HG03442 (cell line): ENCODE results near the gene LMTK3.

Experiments
- ATAC-seq: cut with Tn5 transposase; IDR thresholded peaks from one replicate; pipeline ENCODE4 v1.9.1; 2021; ENCODE audit warnings: mild to moderate bottlenecking, moderate library complexity; ENCODE audit not compliant: unreplicated experiment

Gene LMTK3

DNA sequence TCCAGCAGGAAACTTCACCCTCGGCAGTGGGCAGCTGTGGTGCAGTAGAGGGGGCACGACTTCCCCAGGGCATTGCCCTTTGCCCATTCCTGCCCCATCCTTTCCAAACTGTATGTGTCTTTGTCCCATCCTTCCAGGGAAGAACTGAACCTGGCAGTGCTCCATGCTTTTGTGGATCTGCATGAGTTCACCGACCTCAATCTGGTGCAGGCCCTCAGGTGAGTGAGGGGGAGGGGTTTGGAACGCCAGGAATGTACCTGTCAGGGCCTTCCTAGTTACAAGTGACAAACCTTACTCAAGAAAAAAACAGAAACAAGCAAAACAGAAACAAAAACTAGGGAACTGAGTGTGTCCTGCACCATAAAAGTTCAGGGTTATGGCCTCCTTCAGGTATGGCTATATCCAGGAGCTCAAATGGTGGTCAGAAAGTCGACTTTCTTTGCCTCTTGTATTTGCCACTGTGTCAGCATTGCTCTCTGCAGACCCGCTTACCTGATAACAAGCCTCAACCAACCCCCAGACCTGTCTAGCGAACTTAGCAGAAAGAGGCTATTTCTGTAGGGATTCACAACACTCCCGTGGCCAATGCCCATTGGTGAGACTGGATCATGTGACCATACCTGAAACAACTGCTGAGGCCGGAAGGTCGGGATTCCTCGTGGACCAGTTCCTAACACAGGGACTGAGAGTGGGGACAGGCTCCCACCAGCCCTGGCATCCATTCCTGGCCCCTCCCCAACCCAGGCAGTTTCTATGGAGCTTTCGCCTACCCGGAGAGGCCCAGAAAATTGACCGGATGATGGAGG is 38.3 kb downstream of the LMTK3 start:
- no peak for ATAC-seq

DNA sequence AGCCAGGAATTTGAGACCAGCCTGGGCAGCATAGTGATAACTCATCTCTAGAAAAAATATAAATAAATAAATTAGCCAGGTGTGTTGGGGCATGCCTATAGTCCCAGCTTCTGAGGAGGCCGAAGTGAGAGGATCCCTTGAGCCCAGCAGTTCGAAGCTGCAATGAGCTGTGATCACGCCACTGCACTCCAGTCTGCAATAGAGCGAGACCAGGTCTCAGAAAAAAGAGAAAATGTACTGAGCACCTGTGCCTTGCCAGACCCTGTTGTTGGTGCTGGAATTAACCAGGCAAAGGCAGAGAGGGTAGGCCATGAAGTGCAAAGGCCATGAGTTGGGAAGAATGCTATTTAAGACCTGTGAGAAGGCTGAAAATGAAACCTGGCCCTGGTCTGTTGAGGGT is 39.8 kb downstream of the LMTK3 start:
- ATAC-seq: no peak

DNA sequence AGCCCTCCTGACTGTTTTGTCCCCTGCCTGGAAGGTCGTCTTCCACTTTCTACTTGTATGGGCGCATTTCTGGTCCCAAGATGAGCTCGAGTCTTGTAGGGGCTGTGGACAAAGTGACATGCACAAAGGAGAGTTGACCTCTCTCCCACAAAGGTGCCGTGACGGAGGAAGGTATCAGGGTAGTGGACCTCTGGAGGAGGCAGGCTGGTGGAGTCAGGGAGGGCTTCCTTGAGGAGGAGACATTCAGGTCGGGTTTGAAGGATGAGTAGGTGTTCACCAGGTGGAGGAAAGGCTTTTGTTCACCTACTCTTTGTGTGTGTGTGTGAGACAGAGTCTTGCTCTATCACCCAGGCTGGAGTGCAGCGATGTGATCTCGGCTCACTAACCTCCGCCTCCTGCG is 40.8 kb downstream of the LMTK3 start:
- no peak for ATAC-seq

DNA sequence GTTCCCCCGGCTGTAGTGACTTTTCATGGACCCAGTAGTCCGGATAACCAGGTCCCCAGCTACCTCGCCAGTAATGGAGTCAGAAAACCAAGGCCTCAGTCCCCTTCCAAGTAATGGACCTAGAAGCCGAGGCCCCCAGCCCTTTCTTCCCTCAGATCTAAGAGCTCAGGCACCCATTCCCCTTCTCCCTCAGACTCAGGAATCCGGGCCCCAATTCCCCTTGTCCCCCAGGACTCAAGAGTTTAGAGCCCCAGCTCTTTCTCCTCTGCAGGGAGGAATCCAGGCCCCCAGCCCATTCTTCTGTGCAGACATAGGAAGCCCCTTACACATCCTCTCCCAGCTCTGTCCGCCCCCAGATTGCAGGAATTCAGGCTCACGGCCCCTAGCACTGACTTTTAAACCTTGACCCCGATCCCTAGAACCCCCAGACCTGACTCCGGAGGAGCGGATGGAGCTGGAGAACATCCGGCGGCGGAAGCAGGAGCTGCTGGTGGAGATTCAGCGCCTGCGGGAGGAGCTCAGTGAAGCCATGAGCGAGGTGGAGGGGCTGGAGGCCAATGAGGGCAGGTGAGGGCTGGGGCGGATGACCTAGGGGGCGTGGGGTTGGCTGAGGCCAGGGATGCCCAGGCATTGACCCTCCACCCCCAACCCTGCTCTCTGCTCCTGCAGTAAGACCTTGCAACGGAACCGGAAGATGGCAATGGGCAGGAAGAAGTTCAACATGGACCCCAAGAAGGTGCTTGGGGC is 41.5 kb downstream of the LMTK3 start:
- no peak for ATAC-seq

DNA sequence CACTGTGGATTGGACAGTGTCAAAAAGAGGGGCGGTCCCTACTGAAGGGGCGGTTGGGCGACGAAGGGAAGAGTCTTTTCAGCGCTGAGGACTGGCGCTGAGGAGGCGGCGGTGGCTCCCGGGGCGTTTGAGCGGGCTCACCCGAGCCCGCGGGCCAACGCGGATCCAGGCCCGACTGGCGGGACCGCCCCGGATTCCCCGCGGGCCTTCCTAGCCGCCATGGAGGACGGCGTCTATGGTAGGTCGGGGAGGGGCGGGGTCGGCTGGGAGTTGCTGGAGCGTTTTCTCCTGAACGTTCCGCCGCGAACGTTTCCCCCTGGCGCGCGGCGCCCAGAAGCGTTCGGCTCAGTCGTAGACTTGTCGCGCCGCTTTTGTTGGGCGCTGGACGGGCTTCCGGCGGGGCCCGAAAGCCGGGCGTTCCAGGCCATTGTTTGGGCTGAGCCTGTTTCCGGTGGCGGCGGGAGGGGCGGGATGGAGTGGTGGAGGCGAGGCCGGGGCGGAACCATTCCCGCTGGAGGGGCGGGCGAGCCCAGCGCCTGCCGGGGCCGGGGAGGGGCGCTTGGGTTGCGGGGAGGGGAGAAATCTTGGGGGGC is 42.2 kb downstream of the LMTK3 start, which contains the start of gene CYTH2:
CYTH2 (plus strand) TSS at position 81 of the 593 bp plus-strand sequence; CDS start at position 220, 139 bp downstream.
- ATAC-seq: peak; percentile 9

DNA sequence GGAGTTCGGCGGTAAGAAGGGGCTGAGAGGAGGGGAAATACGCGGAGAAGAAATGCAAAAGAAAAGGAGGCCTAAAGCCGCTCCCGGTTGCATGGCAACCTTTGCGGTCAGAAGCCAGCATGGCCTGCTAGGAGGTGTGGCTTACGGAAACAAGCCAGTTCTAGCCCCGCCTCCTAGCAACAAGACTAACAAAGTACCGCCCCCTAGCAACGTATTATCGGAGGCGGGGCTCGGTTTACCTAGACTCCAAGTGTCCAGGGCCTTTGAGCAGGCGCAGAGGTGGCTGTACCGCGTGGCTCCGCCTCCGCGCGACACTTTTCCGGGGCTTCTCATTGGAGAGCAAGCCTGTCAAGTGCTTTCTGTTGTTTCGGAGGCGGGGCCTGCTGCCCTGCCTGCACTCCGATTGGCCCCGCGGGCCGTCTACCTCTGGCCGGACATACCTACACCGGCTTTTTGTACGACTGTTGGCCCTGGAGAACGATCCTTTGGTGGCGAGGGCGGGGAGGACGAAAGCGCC is 42.8 kb downstream of the LMTK3 start:
- ATAC-seq: peak; percentile 93

DNA sequence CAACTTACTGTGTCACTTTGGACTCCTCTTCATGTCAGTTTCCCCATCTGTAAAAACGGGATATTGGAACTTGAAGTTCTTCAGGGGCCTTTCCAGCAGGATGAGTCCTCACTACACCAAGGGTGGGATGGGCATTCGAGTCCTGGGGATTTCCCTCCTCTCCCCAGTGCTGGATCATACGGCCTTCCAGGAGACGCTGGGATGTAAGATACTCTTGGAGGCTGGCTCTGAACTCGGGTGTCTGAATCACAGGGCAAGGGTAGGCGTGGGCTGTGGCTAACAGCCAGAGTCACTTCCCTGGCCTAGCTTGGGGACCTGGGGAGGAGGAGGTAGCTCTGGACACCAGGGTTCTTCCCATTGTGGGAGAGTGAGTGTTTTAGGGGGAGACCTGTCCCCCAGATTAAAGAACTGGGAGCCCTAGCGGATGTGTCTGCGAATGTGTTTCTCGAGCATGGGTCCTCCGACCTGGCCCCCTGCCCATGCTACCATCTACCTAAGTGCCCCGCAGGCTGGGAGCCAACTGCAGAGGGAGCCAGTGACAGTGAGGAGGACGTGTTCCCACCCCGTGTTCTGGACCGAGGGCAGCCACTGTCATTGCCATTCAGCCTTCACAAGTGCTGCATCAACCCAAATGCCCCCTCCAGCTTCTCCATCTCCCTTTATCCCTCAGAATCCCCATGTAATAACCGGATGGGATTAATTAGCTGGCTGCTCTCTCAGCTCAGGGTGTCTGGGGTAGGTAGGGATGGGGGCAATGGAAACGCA is 44.9 kb downstream of the LMTK3 start:
- no peak for ATAC-seq

DNA sequence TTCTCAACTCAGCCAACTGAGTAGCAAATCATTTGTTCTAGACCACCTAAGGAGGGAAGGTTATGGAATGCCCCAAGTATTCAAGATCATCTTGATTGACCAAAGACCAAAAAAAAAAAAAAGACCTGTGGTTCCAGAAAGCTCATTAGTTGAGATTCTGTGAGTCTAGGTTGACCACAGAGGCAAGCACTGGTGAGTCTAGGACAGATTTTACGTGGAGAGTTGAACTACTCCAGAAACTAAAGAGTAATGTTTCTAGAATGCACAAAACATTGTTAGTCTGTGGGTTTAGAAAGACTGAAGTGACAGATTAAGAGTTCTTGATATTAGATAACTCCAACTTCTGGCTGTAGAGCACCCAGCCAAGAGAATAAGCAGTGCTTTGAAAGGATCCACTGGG is 46.4 kb downstream of the LMTK3 start:
- ATAC-seq: no peak

DNA sequence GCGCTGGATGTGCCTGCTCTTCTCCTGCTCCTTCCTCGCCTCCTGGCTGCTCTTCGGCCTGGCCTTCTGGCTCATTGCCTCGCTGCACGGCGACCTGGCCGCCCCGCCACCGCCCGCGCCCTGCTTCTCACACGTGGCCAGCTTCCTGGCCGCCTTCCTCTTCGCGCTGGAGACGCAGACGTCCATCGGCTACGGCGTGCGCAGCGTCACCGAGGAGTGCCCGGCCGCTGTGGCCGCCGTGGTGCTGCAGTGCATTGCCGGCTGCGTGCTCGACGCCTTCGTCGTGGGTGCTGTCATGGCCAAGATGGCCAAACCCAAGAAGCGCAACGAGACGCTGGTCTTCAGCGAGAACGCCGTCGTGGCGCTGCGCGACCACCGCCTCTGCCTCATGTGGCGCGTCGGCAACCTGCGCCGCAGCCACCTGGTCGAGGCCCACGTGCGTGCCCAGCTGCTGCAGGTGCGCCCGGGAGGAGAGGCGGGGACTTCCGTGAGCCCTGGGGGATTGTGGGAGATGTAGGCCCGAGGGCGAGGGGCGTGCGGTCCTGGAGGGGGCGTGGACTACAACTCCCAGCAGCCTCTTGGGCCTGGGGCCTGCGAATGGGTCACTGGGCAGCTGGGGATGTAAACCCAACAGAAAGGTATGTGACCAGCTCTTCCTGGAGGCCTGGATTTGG is 49.5 kb downstream of the LMTK3 start:
- ATAC-seq: no peak

DNA sequence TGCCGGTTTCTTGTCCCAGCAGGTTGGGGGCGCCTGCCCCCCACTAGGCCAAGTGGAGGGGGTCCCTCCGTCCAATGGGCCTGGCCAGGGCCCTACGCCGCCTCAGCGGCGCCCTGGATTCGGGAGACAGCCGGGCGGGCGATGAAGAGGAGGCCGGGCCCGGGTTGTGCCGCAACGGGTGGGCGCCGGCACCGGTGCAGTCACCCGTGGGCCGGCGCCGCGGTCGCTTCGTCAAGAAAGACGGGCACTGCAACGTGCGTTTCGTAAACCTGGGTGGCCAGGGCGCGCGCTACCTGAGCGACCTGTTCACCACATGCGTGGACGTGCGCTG is 50.0 kb downstream of the LMTK3 start:
- no peak for ATAC-seq

DNA sequence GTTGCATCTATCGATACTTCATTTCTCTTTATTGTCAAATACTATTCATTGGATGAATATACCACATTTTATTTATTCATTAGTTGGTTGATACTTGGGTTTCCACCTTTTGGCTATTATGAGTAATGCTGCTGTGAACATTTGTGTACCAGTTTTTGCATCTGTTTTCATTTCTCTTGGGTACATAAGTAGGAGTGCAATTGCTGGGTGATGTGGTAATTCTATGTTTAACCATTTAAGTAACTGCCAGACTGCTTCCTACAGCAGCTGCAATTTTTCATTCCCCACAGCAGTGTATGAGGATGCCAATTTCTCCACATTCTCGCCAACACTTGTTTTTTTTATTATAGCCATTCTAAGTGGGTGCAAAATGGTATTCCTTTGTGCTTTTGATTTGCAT is 53.6 kb downstream of the LMTK3 start:
- no peak for ATAC-seq

DNA sequence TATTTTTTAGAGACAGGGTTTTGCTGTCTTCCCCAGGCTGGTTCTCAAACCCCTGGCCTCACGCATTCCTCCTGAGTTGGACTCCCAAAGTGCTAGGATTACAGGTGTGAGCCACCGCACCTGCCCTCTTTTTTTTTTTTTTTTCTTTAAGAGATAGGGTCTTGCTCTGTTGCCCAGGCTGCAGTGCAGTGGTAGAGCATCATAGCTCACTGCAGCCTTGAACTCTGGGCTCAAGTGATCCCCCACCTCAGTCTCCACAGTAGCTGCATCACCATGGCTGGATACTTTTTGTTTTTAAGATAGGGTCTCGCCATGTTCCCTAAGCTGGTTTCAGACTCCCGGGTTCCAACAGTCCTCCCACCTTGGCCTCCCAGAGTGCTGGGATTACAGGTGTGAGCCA is 54.8 kb downstream of the LMTK3 start:
- ATAC-seq: no peak

DNA sequence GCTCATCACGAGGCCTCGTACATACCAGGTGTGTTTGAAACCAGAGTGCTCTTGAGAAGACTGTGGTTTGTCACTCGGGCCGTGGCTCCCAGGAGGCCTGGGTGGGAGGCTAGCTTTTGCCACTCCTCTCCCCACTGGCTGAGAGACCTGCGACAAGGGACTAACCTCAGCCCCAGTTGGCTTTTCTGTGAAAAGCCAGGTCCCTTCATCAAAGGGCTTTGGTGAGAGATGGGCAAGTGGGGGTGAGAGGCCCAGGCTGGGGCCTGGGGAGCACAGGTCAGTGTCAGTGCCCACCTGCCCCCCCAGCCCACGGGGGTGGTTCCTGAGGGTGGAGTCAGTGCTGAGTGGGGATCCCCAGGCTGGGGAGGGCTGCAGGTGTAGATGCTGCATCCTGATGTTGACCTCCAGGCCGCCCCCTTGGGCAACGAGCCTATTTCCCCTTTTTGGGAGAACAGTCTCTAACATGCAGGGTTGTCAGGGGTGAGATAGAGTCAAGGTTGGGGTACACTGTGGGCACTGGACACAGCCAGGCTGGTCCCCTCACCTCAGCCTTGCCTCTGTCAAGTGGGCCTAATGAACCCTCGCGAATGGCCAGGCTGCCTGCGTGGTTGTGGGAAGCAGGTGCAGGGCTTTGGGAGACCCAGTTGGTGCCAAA is 55.6 kb downstream of the LMTK3 start:
- no peak for ATAC-seq

DNA sequence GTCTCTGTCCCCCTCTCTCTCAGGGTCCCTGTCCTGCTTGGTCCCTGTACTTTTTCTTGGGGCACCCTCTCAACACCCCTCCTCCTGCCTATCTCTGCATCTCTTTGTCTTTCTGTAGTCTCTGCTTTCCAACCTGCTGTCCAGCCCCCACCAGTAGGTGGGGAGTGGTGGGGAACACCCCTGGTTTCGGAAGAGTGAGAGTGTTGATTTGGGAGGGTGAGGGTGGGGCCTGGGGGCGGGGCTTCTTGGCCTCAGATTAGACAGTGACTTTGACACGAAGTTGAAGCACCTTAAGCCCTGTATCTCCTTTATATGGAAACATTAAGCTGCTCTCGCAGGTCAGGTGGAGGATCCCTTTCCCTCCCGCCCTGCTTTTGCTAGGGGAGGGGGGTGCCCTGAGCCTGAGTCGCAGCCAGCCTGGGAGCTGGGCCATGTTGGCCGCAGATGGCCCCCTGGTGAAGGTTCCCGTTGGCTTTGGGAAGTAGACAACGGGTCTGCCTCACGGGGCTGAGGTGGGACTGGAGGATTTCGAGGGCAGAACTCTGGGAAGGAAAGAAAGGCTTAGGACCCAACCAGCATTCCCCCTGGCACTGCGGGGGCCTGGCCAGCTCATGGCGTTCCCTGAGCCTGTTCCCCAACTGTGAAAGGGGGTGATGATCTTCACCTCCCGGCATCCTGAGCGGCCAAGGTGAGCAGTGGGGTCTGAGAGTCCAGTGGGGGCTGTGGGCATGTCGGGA is 56.3 kb downstream of the LMTK3 start, which contains the start of gene KCNJ14:
KCNJ14 (plus strand) TSS at position 404 of the 737 bp plus-strand sequence. CDS start 6,151 bp downstream, outside the sequence.
- no peak for ATAC-seq

DNA sequence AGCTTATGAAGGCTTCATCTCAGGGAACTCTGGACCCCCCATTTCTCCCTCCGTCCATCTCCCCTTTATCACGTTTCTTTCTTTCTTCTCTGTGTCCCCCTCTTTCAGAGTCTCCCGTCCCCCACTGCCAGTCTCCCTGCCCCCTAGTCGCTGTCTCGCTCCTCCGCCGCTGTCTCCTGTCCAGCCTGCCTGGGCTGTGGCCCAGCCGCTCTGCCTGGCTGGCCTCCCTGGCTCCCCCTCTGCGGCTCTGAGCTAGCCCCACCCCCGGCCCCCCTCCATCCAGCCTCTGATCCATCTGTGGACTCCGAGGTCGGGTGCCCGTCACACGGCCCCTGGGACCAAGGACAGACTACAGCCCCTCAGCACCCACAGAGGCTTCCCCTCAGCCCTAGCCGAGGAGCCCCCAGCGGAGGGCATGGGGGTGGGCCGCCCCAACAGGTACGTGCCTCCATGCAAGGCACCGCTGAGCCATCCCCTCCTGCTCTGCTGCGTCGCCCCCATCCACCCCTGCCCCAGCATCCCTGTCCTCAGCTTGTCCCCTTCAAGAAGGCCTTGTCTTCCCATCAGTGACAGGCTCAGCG is 57.4 kb downstream of the LMTK3 start:
- ATAC-seq: no peak

DNA sequence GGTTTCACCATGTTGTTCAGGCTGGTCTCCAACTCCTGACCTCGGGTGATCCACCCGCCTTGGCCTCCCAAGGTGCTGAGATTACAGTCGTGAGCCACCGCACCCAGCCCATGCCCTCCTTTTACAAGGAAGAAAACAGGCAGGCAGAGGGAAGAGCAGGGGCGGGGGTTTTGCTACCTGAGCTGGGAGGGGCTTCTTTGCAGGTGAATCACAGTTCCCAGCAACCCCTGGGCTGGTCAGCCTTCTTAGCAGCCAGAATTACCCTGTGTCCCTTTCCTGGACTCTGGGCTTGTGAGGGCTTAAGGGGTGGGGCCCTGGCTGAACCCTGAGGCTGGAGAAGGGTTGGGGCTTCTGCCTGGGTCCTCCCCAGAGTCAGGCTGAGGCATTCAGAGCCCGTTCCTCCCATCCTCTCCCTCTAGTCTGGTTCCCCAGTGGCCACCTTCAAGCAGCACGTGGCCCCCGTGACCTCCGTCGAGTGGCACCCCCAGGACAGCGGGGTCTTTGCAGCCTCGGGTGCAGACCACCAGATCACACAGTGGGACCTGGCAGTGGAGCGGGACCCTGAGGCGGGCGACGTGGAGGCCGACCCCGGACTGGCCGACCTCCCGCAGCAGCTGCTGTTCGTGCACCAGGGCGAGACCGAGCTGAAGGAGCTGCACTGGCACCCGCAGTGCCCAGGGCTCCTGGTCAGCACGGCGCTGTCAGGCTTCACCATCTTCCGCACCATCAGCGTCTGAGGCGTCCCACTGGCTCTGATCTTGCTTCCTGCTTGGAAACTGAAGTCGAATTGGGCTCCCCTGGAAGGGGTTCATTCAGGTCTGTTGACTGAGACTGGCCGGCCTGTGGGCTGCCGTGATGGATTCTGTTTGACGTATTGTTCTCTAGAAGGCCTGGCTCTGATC is 59.1 kb downstream of the LMTK3 start:
- no peak for ATAC-seq

DNA sequence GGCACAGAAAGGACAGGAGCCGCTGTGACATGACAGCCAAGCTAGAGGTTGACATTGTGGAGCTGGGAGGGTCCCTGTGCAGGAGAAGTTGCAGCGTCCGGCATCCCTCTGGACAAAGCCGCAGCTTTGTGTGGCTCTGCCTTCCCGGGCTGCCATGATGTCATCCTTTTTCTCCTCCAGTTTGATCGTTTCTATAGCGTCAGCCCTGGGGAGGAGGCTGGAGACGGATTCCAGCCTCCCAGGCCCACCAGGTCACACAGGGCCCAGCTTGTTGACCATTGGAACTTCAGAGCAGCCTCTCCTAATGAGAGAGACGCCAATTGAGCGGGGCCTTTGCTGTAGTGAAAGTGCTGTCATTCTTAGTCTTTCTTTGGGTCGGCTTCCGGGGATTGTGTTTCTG is 60.0 kb downstream of the LMTK3 start:
- ATAC-seq: no peak

DNA sequence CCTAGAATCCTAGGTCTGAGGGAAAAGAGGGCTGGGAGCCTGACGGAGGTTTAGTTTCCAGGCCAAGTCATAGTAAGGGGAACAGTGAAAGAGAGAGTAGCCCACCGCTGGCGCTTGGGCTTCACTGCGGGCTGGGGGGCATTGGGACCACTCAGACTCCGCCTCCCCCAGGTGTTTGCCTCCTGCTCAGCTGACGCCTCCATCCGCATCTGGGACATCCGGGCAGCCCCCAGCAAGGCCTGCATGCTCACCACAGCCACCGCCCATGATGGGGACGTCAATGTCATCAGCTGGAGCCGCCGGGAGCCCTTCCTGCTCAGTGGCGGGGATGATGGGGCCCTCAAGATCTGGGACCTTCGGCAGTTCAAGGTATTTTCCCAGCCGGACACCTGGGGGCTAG is 60.8 kb downstream of the LMTK3 start:
- ATAC-seq: no peak
